Measurements from ENCODE around the gene CD63.
"Not testable (repeated sequence)": the region's sequence is repeated elsewhere in the genome, so short reads cannot be mapped to it uniquely, and the experiment has no call there.

Gene CD63

DNA sequence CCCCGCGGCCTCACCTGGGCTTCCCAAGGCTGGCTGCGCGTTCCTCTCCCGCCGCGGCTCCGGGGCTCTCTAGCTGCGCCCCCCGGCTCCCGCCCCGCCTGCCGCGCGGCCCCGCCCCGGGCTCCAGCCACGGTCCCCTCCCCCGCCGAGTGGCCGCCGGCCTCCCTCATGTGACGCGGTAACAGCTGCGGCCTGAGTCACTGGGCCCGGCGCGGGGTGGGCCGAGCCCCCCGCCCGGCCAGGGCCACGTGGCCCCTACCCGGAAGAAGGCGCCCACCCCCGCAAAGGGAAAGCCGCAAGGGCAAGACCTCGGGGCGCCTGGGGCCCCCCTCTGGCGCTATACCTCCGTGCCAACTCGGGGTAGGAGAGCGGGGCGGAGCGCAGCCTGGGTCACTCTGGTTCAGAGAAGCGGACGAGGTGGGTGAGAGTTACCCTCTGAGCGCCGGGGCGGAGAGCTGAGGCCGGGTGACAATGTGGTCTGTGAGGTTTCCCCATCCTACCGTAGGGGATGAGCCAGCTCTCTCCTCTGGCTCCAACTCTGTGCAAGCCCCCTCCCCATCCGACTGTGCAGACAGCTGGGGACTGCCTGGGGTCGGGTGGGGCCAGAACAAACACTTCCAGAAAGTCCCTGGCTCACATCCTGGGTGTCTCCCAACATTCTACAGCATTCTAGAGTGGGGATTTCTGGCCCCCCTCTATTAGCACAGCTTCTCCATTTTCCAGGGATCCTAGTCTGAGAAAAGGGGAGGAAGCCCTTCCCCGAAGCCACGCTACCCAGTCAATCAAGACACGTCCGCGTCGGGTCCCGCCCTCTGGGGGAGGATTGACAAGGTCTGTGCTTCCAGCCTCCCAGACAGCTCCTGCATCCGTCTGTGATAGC lies at the start of gene CD63:
Gene CD63 (minus strand): TSS at position 71 of the 880 bp plus-strand sequence. CDS start 668 bp downstream, outside the sequence.
- DNase-seq (ENCODE audit: low spot score), result peak; percentile 97

DNA sequence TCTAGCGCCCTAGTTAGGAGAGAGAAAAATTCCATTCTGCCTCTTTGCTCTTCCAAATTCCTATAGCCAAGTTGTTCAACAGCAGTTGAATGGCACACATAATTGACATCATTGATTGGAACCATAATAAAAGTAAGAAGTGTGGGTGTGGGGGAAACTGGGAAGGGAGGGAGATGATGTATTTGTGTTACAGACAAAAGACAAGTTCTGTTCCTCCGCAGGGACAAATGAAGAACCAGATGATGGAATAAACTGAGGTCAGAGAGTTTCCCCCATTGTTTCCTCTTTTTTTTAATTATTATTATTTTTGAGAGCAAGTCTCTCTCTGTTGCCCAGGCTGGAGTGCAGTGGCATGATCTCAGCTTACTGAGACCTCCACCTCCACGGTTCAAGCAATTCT lies 49.0 kb upstream of the CD63 start:
- DNase-seq (ENCODE audit: low spot score), result no peak

- DNase-seq (ENCODE audit: low spot score), result no peak
Measured at GRCh38 chr12:55771736-55772135, 42.9 kb upstream of the CD63 start.

DNA sequence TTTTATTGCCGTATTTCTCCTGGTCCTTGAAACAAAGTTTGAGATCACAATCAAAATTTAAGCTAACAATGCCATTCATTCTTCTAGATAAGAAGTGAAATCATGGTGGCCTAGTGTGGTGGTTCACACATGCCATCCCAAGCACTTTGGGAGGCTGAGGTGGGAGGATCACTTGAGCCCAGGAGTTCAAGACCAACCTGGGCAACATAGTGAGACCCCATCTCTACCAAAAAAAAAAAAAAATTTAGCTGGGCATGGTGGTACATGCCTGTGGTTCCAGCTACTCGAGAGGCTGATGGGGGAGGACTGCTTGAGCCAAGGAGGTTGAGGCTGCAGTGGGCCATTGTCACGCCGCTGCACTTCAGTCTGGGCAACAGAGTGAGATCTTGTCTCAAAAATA lies 38.3 kb upstream of the CD63 start:
- no peak for DNase-seq (ENCODE audit: low spot score)

- DNase-seq (ENCODE audit: low spot score), result no peak
Measured at GRCh38 chr12:55765736-55766290, 37.0 kb upstream of the CD63 start.

GRCh38 chr12:55762646-55763045 lies 33.8 kb upstream of the CD63 start:
- no peak for DNase-seq (ENCODE audit: low spot score)

- DNase-seq (ENCODE audit: low spot score), result no peak
Measured at GRCh38 chr12:55760663-55761062, 31.9 kb upstream of the CD63 start.

DNA sequence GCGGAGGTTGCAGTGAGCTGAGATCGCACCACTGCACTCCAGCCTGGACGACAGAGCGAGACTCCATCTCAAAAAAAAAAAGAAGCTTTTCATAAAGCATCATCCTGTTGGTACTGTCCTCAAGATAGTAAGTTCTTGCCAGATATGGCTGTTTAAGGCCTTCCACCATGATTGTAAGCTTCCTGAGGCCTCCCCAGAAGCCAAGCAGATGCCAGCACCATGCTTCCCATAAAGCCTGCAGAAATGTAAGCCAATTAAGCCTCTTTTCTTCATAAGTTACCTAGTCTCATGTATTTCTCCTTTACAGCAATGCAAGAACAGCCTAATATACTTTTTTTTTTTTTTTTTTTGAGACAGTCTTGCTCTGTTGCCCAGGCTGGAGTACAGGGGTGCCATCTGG lies 29.8 kb upstream of the CD63 start:
- not testable (repeated sequence) for DNase-seq (ENCODE audit: low spot score)

DNA sequence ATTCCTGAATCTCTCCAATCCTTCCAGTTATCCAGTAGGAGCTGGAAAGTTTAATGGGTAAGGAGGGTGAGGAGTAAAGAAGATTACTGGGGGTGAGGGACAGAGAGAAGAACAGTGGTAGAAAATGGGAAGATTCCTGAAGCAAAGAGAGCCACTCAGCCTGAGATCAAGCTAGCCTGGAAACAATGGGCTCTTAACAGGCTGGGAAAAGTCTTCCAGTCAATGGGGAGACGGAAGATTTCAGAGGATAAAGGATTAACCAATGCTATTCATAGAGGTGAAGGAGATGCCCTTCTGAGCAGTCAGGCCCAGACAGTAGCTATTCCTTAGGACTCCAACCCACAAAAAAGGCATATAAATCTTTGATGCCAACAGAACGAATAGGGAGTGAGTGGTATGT lies 28.9 kb upstream of the CD63 start:
- no peak for DNase-seq (ENCODE audit: low spot score)

DNA sequence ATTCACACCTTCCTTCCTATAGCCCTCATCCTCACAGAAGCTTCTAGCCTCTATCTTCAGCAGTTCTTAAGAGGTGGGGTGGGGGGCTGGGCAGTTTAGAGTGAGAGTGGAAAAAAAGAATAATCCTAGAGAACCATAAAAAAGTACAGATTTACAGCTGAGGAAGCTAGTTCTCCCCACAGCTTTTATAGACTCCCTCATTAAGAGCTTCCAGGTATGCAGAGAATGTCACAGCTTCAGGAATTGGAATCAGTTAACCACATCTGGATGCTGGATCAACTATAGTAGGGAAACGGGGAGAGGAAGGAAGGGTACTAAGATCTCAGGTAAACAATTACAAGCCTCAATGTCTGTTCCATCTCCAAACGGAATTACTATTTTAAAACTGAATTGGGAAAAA lies 26.4 kb upstream of the CD63 start:
- DNase-seq (ENCODE audit: low spot score), result no peak

- DNase-seq (ENCODE audit: low spot score), result no peak
Measured at GRCh38 chr12:55748230-55748993, 19.6 kb upstream of the CD63 start.

- no peak for DNase-seq (ENCODE audit: low spot score)
Measured at GRCh38 chr12:55746913-55747231, 18.1 kb upstream of the CD63 start.

GRCh38 chr12:55746174-55746912 lies 17.5 kb upstream of the CD63 start:
- DNase-seq (ENCODE audit: low spot score), result no peak

DNA sequence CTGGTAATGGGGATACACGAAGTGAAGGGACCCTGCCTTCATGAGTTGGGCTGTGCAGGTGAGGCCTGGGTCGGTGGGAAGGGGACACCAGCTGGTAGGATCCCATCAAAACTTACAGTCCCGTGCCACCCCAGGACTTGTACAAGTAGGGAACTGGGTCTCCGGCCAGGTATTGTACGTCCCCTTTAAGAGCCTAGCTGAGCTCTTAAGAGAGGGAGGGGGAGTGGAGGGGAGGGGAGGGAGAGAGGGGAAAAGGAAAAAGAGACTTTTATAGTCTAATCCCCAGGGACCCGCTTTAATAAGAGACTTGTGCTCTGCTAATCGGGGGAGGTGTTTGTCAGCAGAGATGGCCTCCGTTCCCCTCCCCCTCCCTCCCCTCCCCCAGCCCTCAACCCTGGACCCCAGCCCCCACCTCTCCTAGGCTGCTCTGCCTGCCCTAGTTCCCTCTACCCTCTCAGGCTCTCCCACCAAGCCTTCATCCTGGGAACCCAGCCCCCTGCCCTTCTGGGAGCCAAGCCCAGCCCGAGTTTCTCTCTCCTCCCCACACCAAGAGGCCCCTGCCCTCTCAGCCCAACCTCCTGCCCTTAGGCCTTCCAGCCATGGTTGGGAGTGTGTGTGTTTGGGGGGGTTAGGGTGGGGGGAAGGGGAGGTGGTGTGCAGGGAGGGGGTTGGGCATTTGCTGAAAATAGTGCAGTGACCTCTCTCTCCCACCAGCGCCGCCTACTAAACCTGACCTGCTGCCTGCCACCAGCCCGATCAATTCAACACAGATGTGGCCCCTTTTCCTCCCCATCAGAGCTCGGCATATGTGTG lies 16.8 kb upstream of the CD63 start:
- DNase-seq (ENCODE audit: low spot score), result no peak

DNA sequence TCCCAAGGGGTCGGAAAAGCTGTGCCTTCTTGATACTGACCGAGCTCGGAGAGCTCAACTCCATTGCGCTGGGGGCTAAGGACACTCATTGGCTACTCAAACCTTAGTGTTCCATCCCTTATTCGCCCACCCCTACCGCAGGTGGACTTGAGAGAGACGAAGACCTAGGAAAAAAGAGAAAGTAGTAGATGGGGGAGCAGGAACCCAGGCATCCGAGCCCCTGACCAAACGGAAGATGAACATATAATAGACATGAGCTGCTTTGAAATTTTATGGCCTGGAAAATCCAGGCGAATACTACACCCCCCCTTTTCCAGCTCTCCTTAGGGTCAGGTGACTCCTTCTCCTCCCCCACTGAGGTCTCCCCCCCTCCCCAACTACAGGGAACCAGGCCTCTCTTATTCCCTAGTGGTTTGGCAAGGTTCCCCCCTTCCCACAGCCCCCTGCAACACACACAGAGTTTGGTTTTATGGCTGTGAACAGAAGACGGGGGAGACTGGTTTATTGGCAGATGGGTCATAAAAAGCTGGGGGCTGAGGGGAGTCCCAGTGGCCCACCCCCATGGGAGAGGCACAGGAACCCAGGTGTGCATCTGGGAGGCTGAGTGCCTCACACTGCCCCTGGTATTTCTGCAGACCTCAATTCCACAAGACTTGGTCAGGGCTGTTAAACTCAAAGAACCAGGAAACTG lies 15.7 kb upstream of the CD63 start:
- no peak for DNase-seq (ENCODE audit: low spot score)

GRCh38 chr12:55743406-55744339 lies 14.9 kb upstream of the CD63 start:
- DNase-seq (ENCODE audit: low spot score), result peak; percentile 74

DNA sequence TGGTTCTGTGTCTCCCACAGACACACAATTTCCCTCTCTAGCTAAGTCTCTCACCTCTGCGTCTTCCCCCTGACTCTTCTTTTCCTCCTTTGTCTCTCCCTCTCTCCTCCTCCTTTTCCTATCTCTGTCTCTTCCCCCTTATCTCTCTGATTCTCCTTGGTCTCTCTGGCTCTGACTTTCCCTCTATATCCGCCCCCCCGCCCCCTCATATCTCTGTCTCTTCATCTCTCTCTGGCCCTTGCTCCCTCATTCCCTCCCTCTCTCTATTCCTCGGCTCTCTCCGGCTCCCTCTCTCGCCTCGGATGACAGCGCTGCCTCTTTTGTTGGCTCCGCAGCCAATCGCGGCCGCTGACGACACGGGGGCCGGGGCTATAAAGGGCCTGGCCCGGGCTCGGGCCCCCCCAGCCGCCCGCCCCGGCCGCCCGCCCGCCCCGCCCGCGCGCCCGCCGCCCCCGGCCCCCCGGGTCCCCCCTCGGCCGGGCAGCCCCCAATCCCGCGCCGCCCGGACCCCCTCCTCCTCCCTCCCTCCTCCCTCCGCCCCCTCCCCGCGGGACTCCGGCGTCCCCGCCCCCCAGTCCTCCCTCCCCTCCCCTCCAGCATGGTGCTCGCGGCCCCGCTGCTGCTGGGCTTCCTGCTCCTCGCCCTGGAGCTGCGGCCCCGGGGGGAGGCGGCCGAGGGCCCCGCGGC lies 14.1 kb upstream of the CD63 start, which contains the start of gene GDF11:
Gene GDF11 (plus strand): TSS at position 404 of the 687 bp plus-strand sequence. CDS start 195 bp downstream, at position 599.
- DNase-seq (ENCODE audit: low spot score), result peak; percentile 92

DNA sequence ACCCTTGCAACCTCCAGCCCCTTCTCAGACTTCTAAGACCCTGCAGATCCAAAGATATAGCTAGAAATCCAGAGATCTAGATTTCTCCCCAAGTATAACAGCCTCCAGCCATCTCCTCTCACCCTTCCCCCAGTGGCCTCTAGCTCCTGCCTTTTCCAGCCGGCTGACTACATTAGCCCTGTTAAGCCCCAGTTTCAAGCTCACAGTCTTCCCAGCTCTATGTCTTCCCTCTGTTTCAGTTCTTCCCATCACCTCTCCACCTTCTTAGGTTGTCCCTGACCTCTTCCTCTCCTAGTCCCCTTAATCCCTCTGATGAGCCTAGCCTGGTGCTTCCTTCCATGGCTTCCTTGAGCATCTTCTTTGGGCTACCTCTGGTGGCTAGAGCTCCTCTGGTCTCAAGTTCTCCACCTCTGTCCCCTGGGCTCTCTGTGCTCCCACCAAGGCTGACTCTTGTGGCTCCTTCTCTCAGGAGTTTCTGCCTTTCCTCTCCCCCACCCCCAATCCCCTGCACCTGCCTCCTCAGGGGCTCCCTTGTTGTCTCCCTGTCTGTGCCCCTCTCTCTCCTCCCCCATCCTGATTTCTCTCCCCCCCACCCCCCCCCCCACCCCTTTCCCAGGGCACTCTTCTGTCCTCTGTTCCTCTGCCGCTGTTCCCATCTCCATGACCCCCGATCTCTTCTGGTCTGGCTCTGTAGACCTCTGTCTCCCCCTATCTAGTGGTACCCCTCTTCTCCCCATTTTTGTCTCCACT lies 13.3 kb upstream of the CD63 start:
- no peak for DNase-seq (ENCODE audit: low spot score)

Measured in AG08396 (cell line).